Endothelial cell of hepatic sinusoid (primary cell): ENCODE data around the gene OR2H2.

Experiments used
- in situ Hi-C: cut with HindIII; loops from 2 replicates; pipeline ENCODE4 v1.10.0; 2017; ENCODE audit warnings: low sequenced_read_pairs

The OR2H2 gene

DNA sequence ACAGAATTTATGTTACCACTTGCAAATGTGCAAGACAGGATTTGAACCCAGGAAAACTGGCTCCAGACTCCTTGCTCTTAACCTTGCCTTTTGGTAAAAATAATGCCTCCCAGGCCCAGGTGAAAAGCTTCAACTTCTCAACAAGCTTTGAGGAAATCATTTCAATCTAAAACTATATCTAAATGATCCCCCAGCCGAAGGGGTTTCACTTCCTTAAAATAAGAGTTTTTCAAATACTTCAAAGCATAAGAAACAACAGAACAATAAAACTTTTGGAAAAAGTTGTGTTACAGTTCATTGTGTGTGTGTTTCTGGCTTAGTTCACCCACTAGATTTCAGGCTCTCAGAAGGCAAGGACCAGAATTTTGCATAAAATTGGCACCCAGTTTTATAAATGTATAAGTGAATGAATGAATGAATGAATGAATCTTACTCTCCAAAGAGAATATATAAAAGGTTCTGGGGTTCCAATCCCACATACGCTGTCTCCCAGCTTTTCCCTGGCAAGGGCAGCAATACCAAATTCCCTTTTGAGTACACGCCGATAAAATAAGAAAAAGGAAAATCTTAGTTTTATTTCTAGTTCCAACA lies 5.4 kb downstream of the OR2H2 start:
- in situ Hi-C loops: no loop called here

DNA sequence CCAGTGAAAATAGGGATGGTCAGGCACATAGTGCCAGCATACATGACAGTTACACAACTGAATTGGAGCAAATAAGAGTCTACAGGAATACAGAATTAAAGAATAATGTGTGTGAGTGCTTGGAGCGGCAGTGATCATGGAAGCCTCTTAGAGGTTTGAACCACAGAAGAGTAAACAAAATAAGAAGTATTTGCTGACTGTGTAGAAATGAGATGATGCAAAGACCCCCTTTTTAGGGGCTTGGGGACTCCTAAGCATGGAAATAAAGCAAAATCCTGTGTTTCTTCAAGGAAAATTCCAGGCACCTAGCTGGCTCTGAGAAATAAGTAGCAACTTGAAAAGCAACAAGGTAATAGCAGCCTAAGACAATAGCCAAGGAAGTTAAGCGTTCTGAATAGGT lies 6.8 kb downstream of the OR2H2 start:
- in situ Hi-C loops: no loop called here

DNA sequence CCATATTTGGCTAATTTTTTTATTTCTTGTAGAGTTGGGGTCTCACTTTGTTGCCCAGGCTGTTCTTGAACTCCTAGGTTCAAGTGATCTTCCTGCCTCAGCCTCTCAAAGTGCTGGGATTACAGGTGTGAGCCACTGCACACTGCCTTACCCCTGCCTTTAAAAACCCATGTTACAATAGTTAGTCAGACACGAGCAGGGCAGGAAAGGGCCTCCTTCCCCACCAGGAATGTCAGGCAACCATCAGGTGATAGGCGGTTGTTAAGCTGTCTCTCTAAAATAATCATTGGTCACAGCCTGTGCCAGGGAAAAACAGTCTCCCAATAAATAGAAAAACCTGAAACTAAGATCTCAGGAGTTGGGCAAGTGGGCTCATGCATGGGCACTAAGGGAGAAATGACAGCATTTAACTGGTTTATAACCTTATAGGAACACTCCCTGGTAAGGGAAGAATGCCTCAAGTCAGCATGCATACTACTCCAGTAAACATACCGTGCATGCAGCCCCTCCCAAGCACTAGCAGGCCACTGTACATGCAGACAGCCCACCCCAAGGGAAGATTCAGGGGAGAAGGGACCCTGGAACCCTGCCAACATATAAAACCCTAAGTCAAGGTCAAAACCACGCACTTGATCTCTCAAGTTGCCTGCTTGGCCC lies 8.4 kb downstream of the OR2H2 start:
- in situ Hi-C loops: no loop called here

DNA sequence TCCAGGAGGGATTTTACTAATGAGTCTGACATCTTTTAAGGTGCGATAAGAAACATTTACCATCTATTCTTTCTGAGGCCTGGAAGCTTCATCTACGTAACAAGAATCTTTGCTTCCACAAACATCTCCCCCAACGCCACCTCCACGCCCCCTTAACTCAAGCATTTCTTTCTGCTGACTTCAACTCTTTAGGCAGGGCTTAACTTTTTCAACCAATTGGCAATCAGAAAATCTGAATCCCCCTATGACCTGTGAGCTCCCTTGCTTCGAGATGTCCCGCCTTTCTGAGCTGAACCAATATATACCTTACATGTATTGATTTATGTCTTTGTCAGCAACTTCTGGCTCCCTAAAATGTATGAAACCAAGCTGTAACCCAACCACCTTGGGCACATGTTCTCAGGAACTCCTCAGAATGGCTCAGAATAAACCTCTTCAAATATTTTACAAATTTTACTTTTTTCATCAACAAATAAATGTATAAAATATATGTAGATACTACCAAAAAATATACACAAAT lies 11.5 kb downstream of the OR2H2 start:
- in situ Hi-C loops: loop anchor here (5.0 kb wide), 1 partner anchor 46 kb away; no protein-coding TSS in a partner anchor

DNA sequence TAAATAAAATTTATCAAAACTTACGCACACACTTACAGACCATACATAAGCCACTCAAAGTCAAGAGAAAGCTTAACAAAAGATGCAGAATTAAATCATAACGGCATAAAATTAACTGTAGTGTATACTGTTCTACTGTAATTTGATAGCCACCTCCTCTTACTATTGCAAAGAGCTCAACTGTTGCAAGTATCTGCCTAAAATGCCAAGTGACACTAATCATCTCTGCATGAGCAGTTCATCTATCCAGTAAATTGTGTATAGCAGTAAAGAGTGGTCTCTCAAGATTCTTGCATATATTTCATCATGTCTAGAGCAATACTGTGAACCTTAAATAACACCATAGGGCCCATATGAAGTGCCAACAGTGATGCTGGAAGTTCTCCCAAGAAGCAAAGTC lies 12.3 kb downstream of the OR2H2 start:
- in situ Hi-C loops: loop anchor here (5.0 kb wide), 1 partner anchor 45 kb away; no protein-coding TSS in a partner anchor

DNA sequence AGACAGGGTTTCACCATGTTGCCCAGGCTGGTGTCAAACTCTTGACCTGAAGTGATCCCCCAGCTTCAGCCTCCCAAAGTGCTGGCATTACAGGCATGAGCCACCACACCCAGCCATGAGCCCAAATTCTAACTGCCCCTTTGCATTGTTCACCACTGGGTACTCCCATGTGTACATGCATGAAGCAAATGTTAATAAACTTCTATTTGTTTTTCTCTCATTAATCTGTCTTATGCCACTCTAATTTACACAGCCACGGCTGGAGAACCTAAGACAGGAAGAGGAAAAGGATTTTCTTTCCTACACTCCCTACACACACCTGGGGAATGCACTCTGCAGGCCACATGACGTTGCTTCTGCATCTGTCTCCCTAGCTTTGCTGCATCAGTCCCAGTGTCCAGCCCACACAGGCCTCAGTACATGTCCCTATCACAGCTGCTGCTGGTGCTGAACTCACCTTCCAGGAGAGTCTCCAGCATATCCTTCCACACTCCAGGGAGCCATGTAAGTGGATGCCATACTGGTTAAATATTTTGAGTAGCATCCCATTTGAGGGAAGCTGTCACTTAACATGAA lies 13.3 kb downstream of the OR2H2 start:
- in situ Hi-C loops: loop anchor here (5.0 kb wide), 1 partner anchor 44 kb away; no protein-coding TSS in a partner anchor

DNA sequence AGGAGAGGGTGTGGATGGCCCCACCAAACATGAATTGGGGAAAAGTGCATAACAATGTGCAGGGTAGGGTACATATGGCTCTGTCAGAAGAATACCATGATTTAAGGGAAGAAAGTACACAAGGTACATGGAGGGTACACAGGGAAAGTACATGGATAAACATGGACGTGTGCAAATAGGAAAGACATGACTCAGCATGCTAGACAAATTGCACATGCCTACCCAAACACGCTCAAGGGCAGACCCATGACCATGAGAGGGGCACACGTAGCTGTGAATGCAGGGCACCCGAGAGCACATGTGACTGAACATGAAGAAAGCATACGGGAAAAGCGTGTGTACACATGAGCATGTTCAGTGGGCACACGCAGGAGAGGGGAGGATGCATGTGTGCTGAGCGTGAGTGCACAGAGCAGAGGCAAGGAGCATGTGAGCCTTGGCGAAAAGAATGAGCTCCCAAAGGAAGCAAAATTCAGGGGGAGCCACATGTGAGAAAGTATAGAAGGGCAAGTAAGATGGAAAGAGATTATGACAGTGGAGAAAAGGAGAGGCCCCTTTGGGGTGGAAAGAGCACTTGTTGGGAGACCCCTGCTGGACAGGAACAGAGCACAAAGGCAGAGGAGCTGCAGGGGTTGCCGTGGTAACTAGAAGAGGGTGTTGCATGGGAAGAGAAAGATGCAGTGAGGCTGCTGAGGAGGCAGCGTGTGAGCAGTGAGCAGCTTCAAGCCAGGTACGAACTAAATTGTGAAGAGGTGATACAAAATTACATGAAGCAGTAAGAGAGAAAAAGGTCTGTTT lies 17.8 kb downstream of the OR2H2 start:
- in situ Hi-C loops: no loop called here

DNA sequence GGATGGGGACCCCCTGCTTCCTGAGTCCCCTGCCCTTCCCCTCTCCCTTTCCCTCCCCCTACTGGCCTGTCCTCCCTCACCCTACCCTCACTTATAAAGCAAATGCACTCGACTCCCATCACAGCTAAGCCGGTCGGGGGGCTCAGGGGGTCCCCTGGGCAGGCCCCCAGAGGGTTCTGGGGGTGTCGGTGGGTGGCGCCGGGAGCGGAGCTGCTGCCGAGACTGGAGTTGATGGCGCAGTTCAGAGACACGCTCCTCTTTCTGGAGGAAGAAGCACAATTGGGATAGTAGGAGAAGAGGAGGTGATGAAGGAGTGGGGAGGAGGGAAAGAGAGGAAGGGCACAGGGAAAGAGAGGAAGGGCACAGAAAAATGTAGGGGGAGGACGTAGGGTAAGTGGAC lies 18.5 kb downstream of the OR2H2 start:
- in situ Hi-C loops: no loop called here

DNA sequence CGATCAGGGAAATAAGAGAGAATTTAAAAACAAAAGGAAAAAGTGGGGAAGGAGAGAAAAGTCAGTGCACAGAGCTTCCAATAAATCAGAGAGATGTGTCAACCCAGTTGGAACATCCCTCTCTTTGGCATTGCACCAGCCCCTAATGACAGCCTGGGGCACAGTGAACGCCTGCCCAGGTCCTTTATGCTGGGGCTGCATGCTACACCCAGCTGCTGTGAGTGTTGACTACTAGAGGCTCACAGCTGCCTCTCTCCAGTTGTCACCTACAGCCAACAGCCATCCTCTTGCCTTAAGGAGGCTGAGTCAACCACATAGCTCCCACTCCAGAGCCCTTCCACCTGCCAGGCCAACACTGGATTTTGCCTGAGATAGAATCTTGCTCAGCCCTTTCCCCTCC lies 19.0 kb downstream of the OR2H2 start:
- in situ Hi-C loops: no loop called here

DNA sequence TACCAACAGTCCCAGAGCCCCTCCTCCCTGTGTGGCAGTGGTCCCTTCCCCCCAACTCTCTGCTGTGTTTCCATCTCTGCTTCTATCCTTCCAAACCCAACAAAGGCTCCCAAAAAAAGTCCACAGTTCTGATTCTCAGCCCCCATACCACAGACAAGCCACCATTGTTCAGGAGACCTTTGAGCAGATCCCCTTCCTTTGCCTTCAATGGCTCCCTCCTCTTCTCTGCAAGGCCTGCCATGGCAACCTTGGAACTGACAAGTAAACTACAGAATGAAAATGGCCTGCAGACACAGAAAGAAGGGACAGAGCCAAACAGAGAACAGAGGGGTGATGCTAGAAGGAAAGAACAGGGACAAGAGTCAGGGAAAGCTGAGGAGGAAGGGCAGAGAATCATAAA lies 23.2 kb downstream of the OR2H2 start:
- in situ Hi-C loops: no loop called here

DNA sequence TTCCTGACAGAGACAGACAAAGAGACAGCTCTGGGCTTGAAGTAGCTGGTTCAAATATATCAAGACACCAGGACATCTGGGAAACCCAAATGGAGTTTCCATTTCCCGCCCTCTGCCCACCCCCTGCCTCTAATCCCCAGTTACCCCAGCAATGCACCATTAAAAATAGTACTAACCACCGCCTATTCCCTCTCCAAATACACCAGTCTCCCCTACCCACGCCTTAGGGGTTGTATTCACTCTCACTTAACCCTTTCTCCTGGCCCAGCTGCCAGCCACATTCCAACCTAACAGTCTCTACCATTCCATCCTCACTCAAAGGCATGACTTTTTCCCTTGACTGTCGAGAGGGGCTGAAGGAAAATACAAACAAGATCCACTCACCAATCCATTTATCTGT lies 25.6 kb downstream of the OR2H2 start:
- in situ Hi-C loops: no loop called here

DNA sequence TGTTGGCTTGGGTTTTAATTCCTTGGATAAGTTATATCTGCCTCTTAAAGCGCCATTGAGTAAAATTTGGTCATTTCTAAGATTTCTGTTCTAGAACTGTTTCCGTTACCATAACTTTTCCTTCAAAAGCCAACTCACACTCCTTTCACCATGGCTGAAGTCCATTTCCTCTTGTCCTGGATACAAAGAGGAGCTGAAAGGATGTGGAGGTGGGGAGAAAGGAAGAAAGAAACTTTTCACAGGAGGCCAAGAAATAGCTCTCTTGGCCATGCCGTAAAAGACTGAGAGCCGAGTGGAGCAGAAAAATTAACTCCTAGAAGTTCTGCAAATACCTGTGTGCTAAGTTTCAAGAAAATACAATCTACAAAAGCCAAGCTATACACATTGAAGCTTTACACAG lies 26.5 kb downstream of the OR2H2 start:
- in situ Hi-C loops: no loop called here

DNA sequence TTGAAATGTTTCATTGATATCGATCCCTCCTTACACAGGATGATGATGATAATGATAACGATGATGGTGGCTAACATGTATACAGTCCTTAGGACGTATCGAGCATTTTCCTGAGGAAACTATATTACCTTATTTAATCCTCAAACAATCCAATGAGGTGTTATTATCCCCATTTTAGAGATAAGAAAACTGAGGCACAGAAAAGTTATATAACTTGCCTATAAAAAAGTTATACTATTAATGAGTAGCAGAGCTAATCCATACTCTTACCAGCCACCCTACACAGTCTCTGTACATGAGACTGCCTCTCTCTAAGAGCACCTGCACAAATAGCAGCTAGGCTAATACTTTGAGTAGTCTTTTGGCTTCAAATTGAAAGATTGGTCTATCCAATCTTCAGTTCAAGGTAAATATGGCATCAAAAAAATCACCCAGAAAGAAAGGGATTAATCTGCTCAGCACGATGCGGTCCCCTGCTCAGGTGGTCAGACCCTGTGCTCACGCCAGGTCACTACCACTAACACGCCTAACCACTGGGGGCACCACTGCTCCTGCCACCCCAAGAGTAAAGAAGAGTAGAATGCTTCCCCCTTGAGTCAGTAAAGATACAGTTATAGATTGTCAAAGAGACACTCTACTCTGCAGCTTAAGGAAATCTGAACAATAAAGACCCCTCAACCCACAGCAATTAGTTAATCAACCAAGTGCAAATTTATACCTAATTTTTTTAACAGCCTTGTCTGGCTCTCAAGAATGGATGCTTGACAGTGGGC lies 33.0 kb downstream of the OR2H2 start:
- in situ Hi-C loops: no loop called here

DNA sequence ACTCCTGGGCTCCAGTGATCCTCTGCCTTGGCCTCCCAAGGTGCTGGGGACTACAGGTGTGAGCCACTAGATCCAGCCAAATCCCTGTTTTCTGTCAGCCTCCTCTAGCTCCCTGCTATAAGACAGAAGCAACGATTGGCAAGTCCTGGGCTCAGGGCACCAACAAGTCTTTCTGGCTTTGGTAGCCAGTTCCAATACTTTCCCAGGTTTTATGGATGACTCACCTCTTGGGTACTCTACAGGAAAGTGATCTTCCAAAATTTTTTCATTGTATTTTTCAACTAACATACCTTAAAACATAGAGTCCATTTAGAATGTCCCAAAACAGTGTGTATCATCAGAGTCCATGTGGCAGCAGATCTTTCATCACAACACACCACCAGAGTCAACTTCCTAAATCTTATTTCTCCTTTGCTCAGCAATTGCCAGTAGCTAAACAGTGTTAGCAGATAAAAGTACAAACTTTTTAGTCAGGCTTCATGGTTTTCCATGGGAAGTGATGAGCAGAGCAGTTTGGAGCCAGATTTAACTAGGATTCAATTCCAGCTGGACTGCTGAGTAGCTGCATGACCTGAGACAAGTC lies 34.7 kb downstream of the OR2H2 start:
- in situ Hi-C loops: no loop called here

DNA sequence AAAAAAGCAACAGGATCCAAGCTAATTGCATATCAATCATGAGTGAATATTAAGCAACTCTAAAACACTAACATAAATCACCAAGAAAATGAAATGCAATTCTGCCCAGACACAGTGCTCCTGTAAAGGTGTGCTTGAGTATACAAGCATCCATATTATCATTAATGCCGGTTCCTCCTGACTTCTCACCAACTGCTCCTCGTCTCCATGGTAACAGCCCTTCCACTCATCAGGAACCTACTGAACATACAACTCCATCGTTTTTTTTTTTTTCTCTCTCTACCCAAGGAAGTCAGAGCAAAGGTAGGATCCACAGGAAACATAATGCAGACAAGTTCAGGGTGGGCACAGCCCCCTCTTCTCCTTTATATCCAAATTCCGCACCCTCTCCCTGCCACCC lies 35.7 kb downstream of the OR2H2 start:
- in situ Hi-C loops: no loop called here

DNA sequence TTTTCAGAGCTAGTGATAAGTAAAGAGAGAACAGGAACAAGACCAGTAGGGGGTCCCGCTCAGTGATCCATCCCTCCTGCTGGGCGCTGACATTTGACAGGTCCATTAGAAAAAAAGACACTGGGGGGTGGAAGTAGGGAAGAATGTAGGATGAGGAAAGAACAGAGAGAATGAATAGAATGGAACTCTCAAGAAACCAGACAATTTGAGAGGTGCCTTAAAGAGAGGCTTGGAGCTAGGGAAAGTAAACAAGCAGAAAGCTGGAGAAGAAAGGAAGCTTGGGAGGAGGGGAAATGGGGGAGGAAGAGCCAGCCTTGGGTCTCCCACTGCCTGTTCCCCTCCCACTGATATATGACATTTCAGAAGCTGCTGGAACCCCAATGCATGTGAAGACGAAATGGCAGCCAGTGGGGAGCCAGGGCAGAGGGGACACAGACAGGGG lies 39.6 kb downstream of the OR2H2 start:
- in situ Hi-C loops: no loop called here

DNA sequence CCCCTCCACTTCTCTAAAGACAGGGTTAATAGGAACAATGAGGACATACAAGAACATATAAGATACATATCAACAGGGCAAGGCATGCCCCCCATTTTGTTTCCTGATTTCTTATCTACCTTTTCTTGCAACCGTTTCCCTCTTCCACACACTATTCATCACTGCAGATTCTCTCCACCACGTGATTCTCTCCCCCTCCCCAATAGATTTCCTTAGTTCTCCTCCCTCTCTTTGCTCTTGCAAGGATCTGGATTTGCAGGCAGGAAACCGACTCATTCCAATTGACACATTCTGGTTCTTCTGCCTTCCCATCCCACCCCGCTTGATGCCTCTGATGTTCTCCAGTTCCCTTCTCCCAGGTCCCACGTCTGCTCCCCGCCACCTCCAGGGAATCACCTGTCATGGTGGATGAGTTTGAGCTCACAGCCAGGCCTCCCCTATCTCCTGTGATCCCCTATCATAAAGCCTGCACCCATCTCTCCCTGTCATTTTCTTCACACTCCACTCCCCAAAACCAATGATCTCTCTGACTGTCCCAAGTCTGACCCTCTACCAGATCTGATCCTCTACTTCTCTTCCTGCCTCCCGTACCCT lies 40.5 kb downstream of the OR2H2 start:
- in situ Hi-C loops: no loop called here

DNA sequence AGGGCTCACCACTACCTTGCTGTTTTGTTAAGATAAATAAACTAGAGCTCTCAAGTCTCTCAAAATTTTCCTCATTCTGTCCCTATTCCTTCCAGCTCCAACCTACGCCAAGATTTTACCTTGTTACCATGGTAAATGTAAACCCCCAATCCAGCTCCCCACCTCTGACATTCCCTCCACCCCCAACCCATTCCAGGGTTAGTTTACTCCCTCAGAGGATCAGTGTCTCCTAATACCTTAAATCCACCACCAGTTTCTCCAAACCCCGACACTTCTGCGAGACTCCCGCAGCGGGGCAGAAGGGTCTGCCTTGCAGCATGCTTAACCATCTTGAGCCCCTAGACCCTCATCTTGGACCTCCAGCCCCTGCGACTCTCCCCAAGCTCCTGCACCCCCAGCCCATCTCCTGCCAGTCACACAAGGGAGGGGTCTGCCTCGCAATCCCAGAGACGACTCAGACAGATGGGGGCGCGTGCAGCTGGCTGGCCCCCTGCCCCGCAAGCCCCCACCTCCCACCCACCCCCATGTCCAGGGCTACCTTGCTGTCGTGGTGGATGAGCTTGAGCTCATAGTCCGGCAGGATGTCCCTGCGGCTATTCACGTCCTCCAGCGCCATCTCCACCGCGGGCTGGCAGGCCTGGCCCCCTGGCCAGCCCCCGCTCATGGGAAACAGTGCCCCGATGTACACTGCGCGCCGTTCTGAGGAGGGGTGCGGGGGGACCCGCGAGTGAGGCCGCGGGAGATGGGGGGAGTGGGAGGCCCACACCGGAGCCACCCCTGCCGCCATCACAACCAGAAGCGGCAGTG lies 42.2 kb downstream of the OR2H2 start:
- in situ Hi-C loops: no loop called here
